Thoracic aorta (tissue), 2 donors: ENCODE measurements around the gene ARPC2. TPM values are rescaled to one million over a fixed set of nuclear protein-coding genes. Genes with fewer than 3 reads are reported as not detected.

Experiments used
- ATAC-seq: fragments of 150-250 bp; one replicate; pipeline ENCODE4 v1.8.0; 2017; ENCODE audit warnings: low read depth; ENCODE audit not compliant: insufficient number of reproducible peaks, low FRiP score
- DNase-seq: peaks from one replicate; pipeline ENCODE4 v3.0.0-alpha.2; 2020; ENCODE audit warnings: low spot score
- H3K27ac ChIP-seq, 2 donors: fragments of 200-600 bp; sonication (generic); 1 replicate in 1 of 2; 2 replicates in 1 of 2; pipeline ENCODE4 v1.5.1; 2016; ENCODE audit warnings: mild to moderate bottlenecking in 2 of 2, moderate library complexity in 2 of 2
- H3K27me3 ChIP-seq: fragments of 200-600 bp; sonication (generic); replicated peaks from 2 replicates; pipeline ENCODE4 v1.6.0; 2016; ENCODE audit warnings: mild to moderate bottlenecking; ENCODE audit not compliant: insufficient read depth
- H3K36me3 ChIP-seq: fragments of 200-600 bp; sonication (generic); one replicate; pipeline ENCODE4 v1.5.1; 2016
- H3K4me1 ChIP-seq, 2 donors: fragments of 200-600 bp; sonication (generic); 1 replicate in 1 of 2; 2 replicates in 1 of 2; pipeline versions ENCODE4 v1.5.1 to v1.6.0; 2016; ENCODE audit warnings: low read depth in 2 of 2, mild to moderate bottlenecking in 1 of 2; ENCODE audit not compliant: control insufficient read depth in 1 of 2
- H3K4me3 ChIP-seq: fragments of 200-600 bp; sonication (generic); 2 replicates; pipeline ENCODE4 v1.5.1; 2016; ENCODE audit warnings: mild to moderate bottlenecking
- H3K9me3 ChIP-seq: fragments of 200-600 bp; sonication (generic); 2 replicates; pipeline ENCODE4 v1.5.1; 2016
- total RNA-seq, 2 donors: library from RNA; depleted of rRNA; stranded (reverse); fragments of >200 nt; gene quantifications; one replicate each; pipeline versions ENCODE4 v1.1.0 to v1.2.3, GENCODE V29; 2016
- TF ChIP-seq, protein P1 (sequence below): fragments of 200-600 bp; sonication (generic); IDR thresholded peaks from one replicate; pipeline ENCODE4 v1.5.1; 2019; ENCODE audit warnings: antibody characterized with exemption

Gene ARPC2
- total RNA-seq, 2 donors from 2014 or later = 378 to 469 TPM

DNA sequence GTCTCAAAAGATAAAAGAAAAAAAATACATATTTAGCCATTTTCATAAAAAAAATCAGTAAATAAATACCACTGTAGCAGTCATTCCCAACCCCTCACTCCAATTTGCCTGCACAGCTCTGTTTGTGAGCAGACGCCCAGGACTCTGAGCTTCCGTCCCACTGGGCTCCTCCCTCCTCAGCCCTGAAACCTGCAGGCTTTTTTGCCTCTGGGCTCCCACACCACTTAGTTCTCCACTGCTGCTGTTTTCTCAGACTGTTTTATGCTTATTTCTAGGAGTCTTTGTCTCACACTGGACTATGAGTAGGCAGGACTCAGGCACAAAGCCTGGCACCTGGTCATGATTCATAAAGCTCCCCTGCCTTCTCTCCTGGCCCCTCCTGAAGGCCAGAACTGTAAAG lies 44.1 kb upstream of the ARPC2 start:
- no peak for ATAC-seq
- TF ChIP-seq, protein P1, sequence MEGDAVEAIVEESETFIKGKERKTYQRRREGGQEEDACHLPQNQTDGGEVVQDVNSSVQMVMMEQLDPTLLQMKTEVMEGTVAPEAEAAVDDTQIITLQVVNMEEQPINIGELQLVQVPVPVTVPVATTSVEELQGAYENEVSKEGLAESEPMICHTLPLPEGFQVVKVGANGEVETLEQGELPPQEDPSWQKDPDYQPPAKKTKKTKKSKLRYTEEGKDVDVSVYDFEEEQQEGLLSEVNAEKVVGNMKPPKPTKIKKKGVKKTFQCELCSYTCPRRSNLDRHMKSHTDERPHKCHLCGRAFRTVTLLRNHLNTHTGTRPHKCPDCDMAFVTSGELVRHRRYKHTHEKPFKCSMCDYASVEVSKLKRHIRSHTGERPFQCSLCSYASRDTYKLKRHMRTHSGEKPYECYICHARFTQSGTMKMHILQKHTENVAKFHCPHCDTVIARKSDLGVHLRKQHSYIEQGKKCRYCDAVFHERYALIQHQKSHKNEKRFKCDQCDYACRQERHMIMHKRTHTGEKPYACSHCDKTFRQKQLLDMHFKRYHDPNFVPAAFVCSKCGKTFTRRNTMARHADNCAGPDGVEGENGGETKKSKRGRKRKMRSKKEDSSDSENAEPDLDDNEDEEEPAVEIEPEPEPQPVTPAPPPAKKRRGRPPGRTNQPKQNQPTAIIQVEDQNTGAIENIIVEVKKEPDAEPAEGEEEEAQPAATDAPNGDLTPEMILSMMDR = no peak

DNA sequence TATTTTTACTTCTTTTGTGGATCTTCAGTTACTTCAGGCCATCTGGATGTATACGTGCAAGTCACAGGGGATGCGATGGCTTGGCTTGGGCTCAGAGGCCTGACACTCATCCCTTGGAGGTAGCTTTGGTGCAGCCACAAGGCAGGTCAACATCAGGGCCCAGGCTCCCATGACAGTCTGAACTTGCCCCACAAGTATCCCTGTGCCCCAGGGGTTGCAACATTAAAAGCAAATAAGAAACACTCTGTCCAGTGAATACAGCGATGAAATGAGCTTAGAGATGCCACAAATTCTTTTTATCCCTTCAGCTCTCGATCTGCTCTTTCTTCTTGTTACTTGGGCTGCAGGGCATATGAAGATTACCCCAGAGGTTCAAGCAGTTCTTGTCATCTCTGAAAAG lies 37.2 kb upstream of the ARPC2 start:
- Histone ChIP-seq H3K4me1 (no peaks in the 10 kb centered on the region), H3K27ac (no peak overlapping the region), H3K27me3 (no peaks in the 10 kb centered on the region), H3K4me3 (no peak overlapping the region), H3K36me3 (no peaks in the 10 kb centered on the region), H3K9me3 (no peaks in the 10 kb centered on the region)
- TF ChIP-seq, protein P1 = no peak
- ATAC-seq (no peak), DNase-seq (no peak)

More for the DNA sequence above, 44.1 kb upstream of the ARPC2 start:
- H3K4me1 ChIP-seq = no peaks in the 10 kb centered on the region
- H3K4me3 ChIP-seq = no peak overlapping the region
- no peaks in the 10 kb centered on the region for H3K27me3 ChIP-seq
- H3K9me3 ChIP-seq = no peaks in the 10 kb centered on the region
- no peaks in the 10 kb centered on the region for H3K36me3 ChIP-seq
- H3K27ac ChIP-seq = no peak overlapping the region
- no peak for DNase-seq

DNA sequence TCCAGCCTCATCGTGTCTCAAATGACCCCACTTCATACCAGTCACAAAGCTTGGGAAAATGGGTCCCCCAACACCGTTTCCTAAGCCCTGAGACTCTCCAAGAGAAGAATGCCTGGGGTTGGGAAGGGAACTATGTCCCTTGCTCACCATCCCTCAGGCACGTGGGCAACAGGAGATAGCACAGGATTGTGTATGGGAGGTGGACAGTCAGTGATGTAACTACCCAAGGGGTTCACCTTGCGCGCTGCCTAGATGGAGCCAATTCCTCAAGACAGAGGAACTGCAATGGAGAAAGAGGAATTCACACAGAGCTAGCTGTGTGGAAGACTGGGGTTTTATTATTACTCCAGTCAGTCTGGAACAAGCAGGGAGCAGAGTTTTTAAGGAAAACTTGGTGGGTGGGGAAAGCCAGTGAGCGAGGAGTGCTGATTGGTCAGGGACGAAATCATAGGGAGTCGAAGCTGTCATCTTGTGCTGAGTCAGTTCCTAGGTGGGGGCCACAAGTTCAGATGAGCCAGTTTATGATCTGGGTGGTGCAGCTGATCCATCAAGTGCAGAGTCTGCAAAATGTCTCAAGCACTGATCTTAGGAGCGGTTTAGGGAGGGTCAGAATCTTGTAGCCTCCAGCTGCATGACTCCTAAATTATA lies 36.4 kb upstream of the ARPC2 start:
- TF ChIP-seq, protein P1 = no peak
- H3K36me3 ChIP-seq = no peaks in the 10 kb centered on the region
- no peak for DNase-seq
- H3K27ac ChIP-seq = no peak overlapping the region
- H3K4me3 ChIP-seq = no peak overlapping the region
- H3K27me3 ChIP-seq = no peaks in the 10 kb centered on the region
- H3K4me1 ChIP-seq = no peaks in the 10 kb centered on the region
- peak; percentile 43 for ATAC-seq
- H3K9me3 ChIP-seq = no peaks in the 10 kb centered on the region

DNA sequence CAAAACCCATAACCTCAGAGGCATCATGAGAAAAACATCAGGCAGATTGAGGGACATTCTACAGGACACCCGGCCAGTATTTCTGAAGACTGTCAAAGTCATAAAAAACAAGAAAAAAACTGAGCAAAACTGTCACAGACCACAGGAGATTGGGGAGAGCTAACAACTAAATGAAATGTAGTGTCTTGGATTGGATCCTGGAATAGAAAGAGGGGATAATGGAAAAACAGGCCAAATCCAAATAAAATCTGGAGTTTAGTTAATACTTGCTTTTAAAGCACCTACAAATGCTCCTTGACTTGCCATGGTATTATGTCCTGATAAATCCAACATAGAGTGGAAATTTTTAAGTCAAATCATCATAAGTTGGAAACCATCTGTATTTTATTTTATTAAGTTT lies 32.7 kb upstream of the ARPC2 start:
- H3K27ac ChIP-seq = no peak overlapping the region
- H3K9me3 ChIP-seq = no peaks in the 10 kb centered on the region
- H3K4me1 ChIP-seq = peaks cover 0 to 14% of the 10 kb centered on the region in 2 donors
- no peak for ATAC-seq
- TF ChIP-seq, protein P1 = no peak
- H3K36me3 ChIP-seq = no peaks in the 10 kb centered on the region
- no peak overlapping the region for H3K4me3 ChIP-seq
- DNase-seq = no peak
- H3K27me3 ChIP-seq = no peaks in the 10 kb centered on the region

DNA sequence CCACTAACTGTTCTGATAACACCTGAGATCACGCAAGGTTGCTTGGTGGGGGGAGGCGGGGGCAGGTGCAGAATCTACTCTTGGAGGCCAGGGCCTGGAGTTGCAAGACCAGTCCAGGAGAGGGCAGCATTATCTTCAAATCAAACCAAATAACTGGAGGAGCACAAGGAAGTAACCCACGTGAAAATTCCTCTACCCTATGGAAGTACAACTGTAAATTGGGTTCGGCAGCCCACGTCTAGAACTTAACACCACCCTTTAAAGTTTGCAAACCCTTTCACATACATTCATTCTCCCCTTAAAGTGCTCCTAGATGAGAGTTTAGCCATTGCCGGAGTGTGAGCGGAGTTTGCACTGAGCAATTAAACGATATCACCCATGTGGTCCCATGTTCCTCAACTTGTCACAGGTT lies 30.6 kb upstream of the ARPC2 start:
- Histone ChIP-seq H3K4me3 (peak overlapping the region; percentile 16), H3K36me3 (no peaks in the 10 kb centered on the region), H3K4me1 (peaks cover 0 to 14% of the 10 kb centered on the region in 2 donors), H3K27me3 (no peaks in the 10 kb centered on the region), H3K27ac (no peak overlapping the region), H3K9me3 (no peaks in the 10 kb centered on the region)
- no peak for DNase-seq
- ATAC-seq = peak; percentile 75
- TF ChIP-seq, protein P1 = peak; percentile 86
